Adrenal gland (tissue), 5 donors: ENCODE measurements around the gene SLC25A51.

Experiments used
- POLR2A ChIP-seq, 2 donors: fragments of 450-650 bp; IDR thresholded peaks; one replicate each; pipeline ENCODE4 v1.6.1; 2017; ENCODE audit warnings: antibody characterized with exemption in 2 of 2, mild to moderate bottlenecking in 2 of 2, moderate library complexity in 1 of 2
- TF ChIP-seq, protein P1 (sequence below), 6 experiments: fragments of 450-650 bp in 4 of 6; fragments of 200-600 bp in 2 of 6; sonication (generic) in 1 of 6; IDR thresholded peaks; 1 replicate in 5 of 6; 2 replicates in 1 of 6; pipeline versions ENCODE4 v1.5.1 to v1.8.0; 2016 to 2021; ENCODE audit warnings: antibody characterized with exemption in 6 of 6, mild to moderate bottlenecking in 2 of 6, moderate library complexity in 1 of 6
- donor health status: DM: no; HTN: no; CAD: no.

- TF ChIP-seq, protein P1, sequence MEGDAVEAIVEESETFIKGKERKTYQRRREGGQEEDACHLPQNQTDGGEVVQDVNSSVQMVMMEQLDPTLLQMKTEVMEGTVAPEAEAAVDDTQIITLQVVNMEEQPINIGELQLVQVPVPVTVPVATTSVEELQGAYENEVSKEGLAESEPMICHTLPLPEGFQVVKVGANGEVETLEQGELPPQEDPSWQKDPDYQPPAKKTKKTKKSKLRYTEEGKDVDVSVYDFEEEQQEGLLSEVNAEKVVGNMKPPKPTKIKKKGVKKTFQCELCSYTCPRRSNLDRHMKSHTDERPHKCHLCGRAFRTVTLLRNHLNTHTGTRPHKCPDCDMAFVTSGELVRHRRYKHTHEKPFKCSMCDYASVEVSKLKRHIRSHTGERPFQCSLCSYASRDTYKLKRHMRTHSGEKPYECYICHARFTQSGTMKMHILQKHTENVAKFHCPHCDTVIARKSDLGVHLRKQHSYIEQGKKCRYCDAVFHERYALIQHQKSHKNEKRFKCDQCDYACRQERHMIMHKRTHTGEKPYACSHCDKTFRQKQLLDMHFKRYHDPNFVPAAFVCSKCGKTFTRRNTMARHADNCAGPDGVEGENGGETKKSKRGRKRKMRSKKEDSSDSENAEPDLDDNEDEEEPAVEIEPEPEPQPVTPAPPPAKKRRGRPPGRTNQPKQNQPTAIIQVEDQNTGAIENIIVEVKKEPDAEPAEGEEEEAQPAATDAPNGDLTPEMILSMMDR (IDR thresholded peaks at IDR 0.05) = no peak
- no peak for TF ChIP-seq POLR2A (IDR thresholded peaks at IDR 0.05)
Observed at GRCh38 chr9:37937366-37937765, 33.4 kb upstream of the SLC25A51 start.
